ENCODE data around the gene OSTF1. TPM values are rescaled to one million over a fixed set of nuclear protein-coding genes. Genes with fewer than 3 reads are reported as not detected.

The OSTF1 gene
- total RNA-seq = 10 to 100 TPM; 19.7 to 34.6 (median 24.7) TPM
- long read RNA-seq, transcript OSTF1-201 (10 exons, 1,319 nt) = major isoform, 11 of 13 reads
- long read RNA-seq, partial matches to known transcripts = 0 of 13 reads
- long read RNA-seq, other reads (novel, unspliced or antisense) = 2 of 13 reads

- H3K36me3 ChIP-seq = no peaks in the 10 kb centered on the region
- ATAC-seq = peak; percentile 79 to 93 (median 84)
- peak; percentile 97 to 98 (median 98) for DNase-seq
- H3K4me1 ChIP-seq = peaks cover 0 to 55% (median 17%) of the 10 kb centered on the region in 4 donors
- intact Hi-C loops (cut with DNase I) = no loop called here
- TF ChIP-seq POLR2A (IDR thresholded peaks at IDR 0.05) (peak; percentile 97), CTCF (IDR thresholded peaks at IDR 0.05) (peak in 1 of 4 donors; percentile 6)
- peak within 1 kb of the TSS; percentile 87 to 94 (median 94) for H3K4me3 ChIP-seq
- no peaks in the 10 kb centered on the region for H3K9me3 ChIP-seq
- H3K27ac ChIP-seq = peak within 1 kb of the TSS; percentile 90 to 98 (median 97)
- H3K27me3 ChIP-seq = no peaks in the 10 kb centered on the region
- 0% methylated on average over 5 of the region's 93 CpGs for WGBS (ENCODE audit: insufficient coverage, low coverage, low lambda C conversion rate, missing lambda C conversion rate)
Measured at GRCh38 chr9:75087824-75088645, at the start of gene OSTF1, which contains the start of gene NMRK1. OSTF1 (plus strand) TSS chr9:75088514; CDS start chr9:75088693, 179 bp downstream. NMRK1 (minus strand) TSS chr9:75088155; CDS start chr9:75083115, 5,040 bp downstream.

- H3K4me1 ChIP-seq = no peaks in the 10 kb centered on the region
- H3K9me3 ChIP-seq = no peaks in the 10 kb centered on the region
- H3K27ac ChIP-seq = no peak overlapping the region
- no peaks in the 10 kb centered on the region for H3K27me3 ChIP-seq
- WGBS (ENCODE audit: insufficient coverage, low coverage, low lambda C conversion rate, missing lambda C conversion rate) = 76% methylated on average over 3 of the region's 3 CpGs
- ATAC-seq = no peak
- no peak overlapping the region for H3K4me3 ChIP-seq
- intact Hi-C loops (cut with DNase I) = no loop called here
- no peak for DNase-seq
- no peaks in the 10 kb centered on the region for H3K36me3 ChIP-seq
- TF ChIP-seq CTCF (IDR thresholded peaks at IDR 0.05) = no peak
- TF ChIP-seq POLR2A (IDR thresholded peaks at IDR 0.05) = no peak
Measured at GRCh38 chr9:75039009-75039408, 49.3 kb upstream of the OSTF1 start.

- H3K9me3 ChIP-seq = no peaks in the 10 kb centered on the region
- no peaks in the 10 kb centered on the region for H3K4me1 ChIP-seq
- no peak overlapping the region for H3K4me3 ChIP-seq
- no peak overlapping the region for H3K27ac ChIP-seq
- no peaks in the 10 kb centered on the region for H3K27me3 ChIP-seq
- intact Hi-C loops (cut with DNase I) = no loop called here
- DNase-seq = no peak
- no peaks in the 10 kb centered on the region for H3K36me3 ChIP-seq
- no peak for ATAC-seq
- TF ChIP-seq CTCF (IDR thresholded peaks at IDR 0.05) = no peak
- no peak for TF ChIP-seq POLR2A (IDR thresholded peaks at IDR 0.05)
- 63% methylated on average over 3 of the region's 3 CpGs for WGBS (ENCODE audit: insufficient coverage, low coverage, low lambda C conversion rate, missing lambda C conversion rate)
Measured at GRCh38 chr9:75039801-75040200, 48.5 kb upstream of the OSTF1 start.

- no peak for TF ChIP-seq POLR2A (IDR thresholded peaks at IDR 0.05)
- TF ChIP-seq CTCF (IDR thresholded peaks at IDR 0.05) = no peak
- 89% methylated on average over 1 of the region's 1 CpG for WGBS (ENCODE audit: insufficient coverage, low coverage, low lambda C conversion rate, missing lambda C conversion rate)
- no peaks in the 10 kb centered on the region for H3K4me1 ChIP-seq
- H3K4me3 ChIP-seq = no peak overlapping the region
- DNase-seq = no peak
- H3K27me3 ChIP-seq = no peaks in the 10 kb centered on the region
- intact Hi-C loops (cut with DNase I) = no loop called here
- no peak for ATAC-seq
- H3K27ac ChIP-seq = no peak overlapping the region
- H3K36me3 ChIP-seq = no peaks in the 10 kb centered on the region
- no peaks in the 10 kb centered on the region for H3K9me3 ChIP-seq
Measured at GRCh38 chr9:75041041-75041440, 47.3 kb upstream of the OSTF1 start.
